Ramos (cell line): ENCODE measurements around the gene OTOS.

ENCODE experiments used
- in situ Hi-C: fragments of 300-500 bp; cut with MboI; formaldehyde crosslinking; loops from one replicate; pipeline ENCODE4 v1.14.3; 2022; ENCODE audit warnings: low sequenced_read_pairs; ENCODE audit not compliant: unreplicated experiment

The OTOS gene

GRCh38 chr2:240155048-240155744, 14.7 kb upstream of the OTOS start:
- in situ Hi-C loops = no loop called here

GRCh38 chr2:240154606-240155005, 14.1 kb upstream of the OTOS start:
- in situ Hi-C loops = no loop called here

- in situ Hi-C loops = no loop called here
Observed at GRCh38 chr2:240153418-240153817, 13.0 kb upstream of the OTOS start.

GRCh38 chr2:240151477-240152031, 11.1 kb upstream of the OTOS start:
- in situ Hi-C loops = no loop called here

GRCh38 chr2:240149943-240150784, 9.7 kb upstream of the OTOS start:
- in situ Hi-C loops = no loop called here

- in situ Hi-C loops = no loop called here
Observed at GRCh38 chr2:240147911-240148587, 7.6 kb upstream of the OTOS start.

- in situ Hi-C loops = no loop called here
Observed at GRCh38 chr2:240147382-240147781, 6.9 kb upstream of the OTOS start.

GRCh38 chr2:240146627-240147278, 6.3 kb upstream of the OTOS start:
- in situ Hi-C loops = no loop called here

- in situ Hi-C loops = no loop called here
Observed at GRCh38 chr2:240146141-240146561, 5.7 kb upstream of the OTOS start.

- in situ Hi-C loops = no loop called here
Observed at GRCh38 chr2:240145461-240145860, 5.0 kb upstream of the OTOS start.

- in situ Hi-C loops = loop anchor here (5.0 kb wide), 1 partner anchor 87 kb away; no protein-coding TSS in a partner anchor
Observed at GRCh38 chr2:240144649-240145261, 4.3 kb upstream of the OTOS start.

GRCh38 chr2:240143801-240144648, 3.6 kb upstream of the OTOS start:
- in situ Hi-C loops = loop anchor here (5.0 kb wide), 1 partner anchor 87 kb away; no protein-coding TSS in a partner anchor

GRCh38 chr2:240143276-240143675, 2.8 kb upstream of the OTOS start:
- in situ Hi-C loops = loop anchor here (5.0 kb wide), 1 partner anchor 86 kb away; no protein-coding TSS in a partner anchor

GRCh38 chr2:240142859-240143258, 2.4 kb upstream of the OTOS start:
- in situ Hi-C loops = loop anchor here (5.0 kb wide), 1 partner anchor 86 kb away; no protein-coding TSS in a partner anchor

GRCh38 chr2:240142256-240142775, 1.9 kb upstream of the OTOS start:
- in situ Hi-C loops = loop anchor here (5.0 kb wide), 1 partner anchor 85 kb away; no protein-coding TSS in a partner anchor

GRCh38 chr2:240141736-240142135, 1.3 kb upstream of the OTOS start:
- in situ Hi-C loops = loop anchor here (5.0 kb wide), 1 partner anchor 84 kb away; no protein-coding TSS in a partner anchor

- in situ Hi-C loops = loop anchor here (5.0 kb wide), 1 partner anchor 84 kb away; no protein-coding TSS in a partner anchor
Observed at GRCh38 chr2:240140920-240141319, 462 bp upstream of the OTOS start.
